ENCODE data around the gene FBXL16.

Gene FBXL16

DNA sequence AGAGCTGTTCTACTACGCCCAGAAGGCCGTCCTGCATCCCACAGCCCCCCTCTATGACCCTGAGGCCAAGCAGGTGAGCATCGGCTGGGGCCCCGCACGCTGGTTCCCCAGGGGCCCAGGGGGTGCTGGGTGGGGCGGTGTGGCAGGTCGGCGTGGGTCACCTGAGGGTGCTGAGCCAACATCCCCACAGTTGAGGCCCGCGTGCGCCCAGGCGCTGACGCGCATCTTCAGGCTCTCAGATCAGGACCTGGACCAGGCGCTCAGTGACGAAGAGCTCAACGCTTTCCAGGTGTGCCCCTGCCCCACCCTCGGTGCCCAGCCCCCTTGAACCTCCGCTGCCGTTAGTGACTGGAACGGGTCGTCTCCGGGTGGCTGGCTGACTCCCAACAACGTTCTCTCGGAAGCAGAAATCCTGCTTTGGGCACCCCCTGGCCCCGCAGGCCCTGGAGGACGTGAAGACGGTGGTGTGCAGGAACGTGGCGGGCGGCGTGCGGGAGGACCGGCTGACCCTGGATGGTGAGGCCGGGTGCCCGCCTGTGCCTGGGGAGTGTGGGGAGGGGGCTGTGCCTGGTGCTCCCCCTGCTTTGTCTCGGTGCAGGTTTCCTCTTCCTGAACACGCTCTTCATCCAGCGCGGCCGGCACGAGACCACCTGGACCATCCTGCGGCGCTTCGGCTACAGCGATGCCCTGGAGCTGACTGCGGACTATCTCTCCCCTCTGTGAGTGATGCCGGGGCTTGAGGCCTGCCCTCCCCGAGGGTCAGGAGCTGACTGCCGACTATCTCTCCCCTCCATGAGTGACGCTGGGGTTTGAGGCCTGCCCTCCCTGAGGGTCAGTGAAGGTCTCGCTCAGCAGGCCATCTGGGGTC lies 34.9 kb downstream of the FBXL16 start:
- TF ChIP-seq, protein P1, sequence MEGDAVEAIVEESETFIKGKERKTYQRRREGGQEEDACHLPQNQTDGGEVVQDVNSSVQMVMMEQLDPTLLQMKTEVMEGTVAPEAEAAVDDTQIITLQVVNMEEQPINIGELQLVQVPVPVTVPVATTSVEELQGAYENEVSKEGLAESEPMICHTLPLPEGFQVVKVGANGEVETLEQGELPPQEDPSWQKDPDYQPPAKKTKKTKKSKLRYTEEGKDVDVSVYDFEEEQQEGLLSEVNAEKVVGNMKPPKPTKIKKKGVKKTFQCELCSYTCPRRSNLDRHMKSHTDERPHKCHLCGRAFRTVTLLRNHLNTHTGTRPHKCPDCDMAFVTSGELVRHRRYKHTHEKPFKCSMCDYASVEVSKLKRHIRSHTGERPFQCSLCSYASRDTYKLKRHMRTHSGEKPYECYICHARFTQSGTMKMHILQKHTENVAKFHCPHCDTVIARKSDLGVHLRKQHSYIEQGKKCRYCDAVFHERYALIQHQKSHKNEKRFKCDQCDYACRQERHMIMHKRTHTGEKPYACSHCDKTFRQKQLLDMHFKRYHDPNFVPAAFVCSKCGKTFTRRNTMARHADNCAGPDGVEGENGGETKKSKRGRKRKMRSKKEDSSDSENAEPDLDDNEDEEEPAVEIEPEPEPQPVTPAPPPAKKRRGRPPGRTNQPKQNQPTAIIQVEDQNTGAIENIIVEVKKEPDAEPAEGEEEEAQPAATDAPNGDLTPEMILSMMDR (IDR thresholded peaks at IDR 0.05; ENCODE audit: insufficient read depth, low read length, poor library complexity, severe bottlenecking), result no peak
- DNase-seq (ENCODE audit: extremely low read depth, insufficient read length), result no peak
- H3K36me3 ChIP-seq (ENCODE audit: control insufficient read depth, insufficient read depth, low read length), result peaks cover 31% of the 10 kb centered on the region

DNA sequence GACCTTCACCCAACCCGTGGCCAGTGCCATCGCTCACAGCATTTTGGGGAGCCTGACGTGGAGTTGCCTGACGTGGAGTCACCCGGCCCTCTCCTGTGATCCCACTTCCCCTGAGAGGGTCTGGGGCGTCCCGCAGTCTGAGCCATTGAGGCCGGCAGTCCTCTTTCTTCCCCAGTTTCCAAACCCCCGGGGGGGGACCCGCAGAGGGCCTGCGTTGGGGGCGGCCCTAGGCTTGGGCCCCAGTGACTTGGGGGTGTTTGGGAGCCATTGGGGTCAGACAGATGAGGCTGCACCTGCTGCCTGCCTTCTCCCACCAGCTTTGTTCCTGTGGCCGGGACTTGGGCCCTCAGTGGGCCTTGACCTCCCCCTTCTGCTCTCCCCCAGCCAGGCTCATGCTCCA lies 35.9 kb downstream of the FBXL16 start:
- TF ChIP-seq, protein P1 (IDR thresholded peaks at IDR 0.05; ENCODE audit: insufficient read depth, low read length, poor library complexity, severe bottlenecking), result no peak
- Histone ChIP-seq H3K27me3 (replicated peaks; ENCODE audit: control insufficient read depth, insufficient read depth, low read length) (no peaks in the 10 kb centered on the region), H3K4me3 (replicated peaks; ENCODE audit: low read depth, low read length) (no peak overlapping the region; the same call in 1 of the 2 replicates), H3K36me3 (ENCODE audit: control insufficient read depth, insufficient read depth, low read length) (peaks cover 31% of the 10 kb centered on the region)
- DNase-seq (ENCODE audit: extremely low read depth, insufficient read length), result no peak

More for the DNA sequence above, 34.9 kb downstream of the FBXL16 start:
- H3K4me3 ChIP-seq (replicated peaks; ENCODE audit: low read depth, low read length), result no peak overlapping the region
- no peaks in the 10 kb centered on the region for H3K27me3 ChIP-seq (replicated peaks; ENCODE audit: control insufficient read depth, insufficient read depth, low read length)

DNA sequence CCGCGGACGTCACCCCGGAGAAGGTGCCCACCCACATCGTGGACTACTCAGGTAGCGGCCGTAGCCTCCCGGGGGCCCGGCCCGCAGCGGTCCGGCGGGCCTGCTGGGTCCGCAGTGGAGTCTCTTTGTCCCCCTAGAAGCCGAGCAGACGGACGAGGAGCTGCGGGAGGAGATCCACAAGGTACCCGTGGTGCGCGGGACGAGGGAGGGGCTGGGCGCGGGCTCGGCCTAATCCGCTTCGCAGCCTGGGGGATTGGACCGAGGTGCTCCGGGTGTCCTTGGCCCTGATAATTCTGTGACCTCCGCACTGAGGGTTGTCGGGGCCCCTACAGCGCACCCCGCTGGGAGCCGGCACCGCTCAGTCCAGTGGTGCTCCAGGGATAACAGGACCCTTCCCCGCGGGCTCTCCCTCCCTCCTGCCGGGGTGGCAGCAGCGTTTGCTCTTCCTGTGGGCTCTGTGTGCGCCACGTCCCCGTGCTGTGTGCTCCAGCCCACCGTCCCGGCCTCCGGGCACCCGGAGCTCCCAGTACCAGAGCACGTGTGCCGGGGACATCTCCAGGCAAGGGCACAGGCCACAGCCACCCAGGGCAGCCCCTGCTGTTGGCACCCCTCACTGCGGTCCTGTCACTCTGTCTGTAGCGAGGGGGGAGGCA lies 37.0 kb downstream of the FBXL16 start:
- peaks cover 30% of the 10 kb centered on the region for H3K36me3 ChIP-seq (ENCODE audit: control insufficient read depth, insufficient read depth, low read length)
- TF ChIP-seq, protein P1 (IDR thresholded peaks at IDR 0.05; ENCODE audit: insufficient read depth, low read length, poor library complexity, severe bottlenecking), result no peak
- H3K4me3 ChIP-seq (replicated peaks; ENCODE audit: low read depth, low read length), result peak overlapping the region; percentile 69
- H3K27me3 ChIP-seq (replicated peaks; ENCODE audit: control insufficient read depth, insufficient read depth, low read length), result no peaks in the 10 kb centered on the region
- DNase-seq (ENCODE audit: extremely low read depth, insufficient read length), result no peak

DNA sequence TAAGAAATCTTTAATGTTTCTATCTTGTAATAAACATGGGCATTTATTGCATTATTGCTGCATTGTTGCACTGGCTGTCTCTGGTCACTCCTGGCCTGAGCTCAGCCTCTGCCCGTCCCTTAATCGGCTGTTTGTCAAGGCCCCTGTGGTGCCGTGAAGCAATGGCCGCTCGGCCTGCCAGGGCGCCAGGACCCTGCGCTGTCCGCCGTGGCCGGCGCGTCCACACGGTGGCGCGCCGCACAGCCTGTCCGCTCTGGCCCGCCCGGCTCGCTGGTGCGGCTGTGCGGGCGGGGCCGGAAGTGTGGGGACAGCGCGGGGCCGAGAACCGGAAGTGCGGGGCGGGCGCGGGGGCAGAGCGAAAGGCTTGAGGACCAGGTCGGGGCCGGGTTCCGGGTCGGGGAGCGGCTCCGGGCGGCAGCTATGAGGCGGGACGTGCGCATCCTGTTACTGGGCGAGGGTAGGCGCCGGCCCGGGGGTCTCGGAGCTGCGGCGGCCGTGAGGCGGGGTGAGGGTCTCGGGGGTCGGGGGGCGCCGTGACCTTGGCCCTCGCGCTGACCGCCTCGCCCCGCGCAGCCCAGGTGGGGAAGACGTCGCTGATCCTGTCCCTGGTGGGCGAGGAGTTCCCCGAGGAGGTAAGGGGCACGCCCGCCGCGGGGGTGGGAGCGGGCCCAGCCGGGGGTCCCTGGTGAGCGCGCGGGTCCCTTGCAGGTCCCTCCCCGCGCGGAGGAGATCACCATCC lies 37.7 kb downstream of the FBXL16 start, which contains the start of gene RHOT2:
Gene RHOT2 (plus strand): TSS at position 353 of the 739 bp plus-strand sequence. CDS start 68 bp downstream, at position 421.
- TF ChIP-seq, protein P1 (IDR thresholded peaks at IDR 0.05; ENCODE audit: insufficient read depth, low read length, poor library complexity, severe bottlenecking), result peak; percentile 30
- peaks cover 24% of the 10 kb centered on the region for H3K36me3 ChIP-seq (ENCODE audit: control insufficient read depth, insufficient read depth, low read length)

DNA sequence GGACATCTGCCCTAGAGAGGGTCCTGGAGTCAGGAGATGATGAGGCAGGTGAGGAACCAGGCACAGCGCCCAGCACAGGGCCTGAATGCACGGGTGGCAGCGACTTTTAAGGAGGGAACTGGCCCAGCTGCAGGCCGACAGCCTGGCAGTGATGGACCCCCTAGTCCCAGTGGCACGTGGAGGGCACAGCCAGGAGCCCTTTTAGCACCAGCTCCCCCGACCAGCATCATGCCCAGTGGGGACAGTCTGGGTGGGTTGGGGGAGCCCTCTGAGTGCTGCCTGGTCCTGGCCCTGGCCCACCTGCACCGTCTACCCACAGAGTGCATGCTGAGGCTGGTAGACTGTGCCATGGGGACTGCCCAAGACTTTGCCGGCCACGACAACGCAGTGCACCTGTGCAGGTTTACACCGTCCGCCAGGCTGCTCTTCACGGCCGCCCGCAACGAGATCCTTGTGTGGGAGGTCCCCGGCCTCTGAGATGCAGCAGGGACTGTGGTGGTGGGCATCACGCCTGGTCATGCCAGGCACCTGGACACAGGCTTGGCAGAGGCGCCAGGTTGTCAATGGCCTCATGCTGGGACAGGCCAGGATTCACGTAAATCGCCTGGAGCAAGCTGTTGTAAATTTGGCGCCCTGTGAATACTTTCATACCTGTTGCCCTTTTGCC lies 38.4 kb downstream of the FBXL16 start:
- no peak for DNase-seq (ENCODE audit: extremely low read depth, insufficient read length)
- no peak overlapping the region for H3K4me3 ChIP-seq (replicated peaks; ENCODE audit: low read depth, low read length)
- H3K27me3 ChIP-seq (replicated peaks; ENCODE audit: control insufficient read depth, insufficient read depth, low read length), result no peaks in the 10 kb centered on the region
- H3K36me3 ChIP-seq (ENCODE audit: control insufficient read depth, insufficient read depth, low read length), result peaks cover 19% of the 10 kb centered on the region
- TF ChIP-seq, protein P1 (IDR thresholded peaks at IDR 0.05; ENCODE audit: insufficient read depth, low read length, poor library complexity, severe bottlenecking), result no peak

More for the DNA sequence above, 37.7 kb downstream of the FBXL16 start, which contains the start of gene RHOT2:
- no peaks in the 10 kb centered on the region for H3K27me3 ChIP-seq (replicated peaks; ENCODE audit: control insufficient read depth, insufficient read depth, low read length)
- H3K4me3 ChIP-seq (replicated peaks; ENCODE audit: low read depth, low read length), result peak within 1 kb of the TSS; percentile 69
- peak; percentile 95 for DNase-seq (ENCODE audit: extremely low read depth, insufficient read length)

Data from GM06990 (cell line).